ENCODE results near the gene PRPF6.

GRCh38 chr20:63934271-63935068 is 46.5 kb upstream of the PRPF6 start:
- no peak for TF ChIP-seq CTCF (IDR thresholded peaks at IDR 0.05; ENCODE audit: poor library complexity, severe bottlenecking)
- TF ChIP-seq EZH2 (IDR thresholded peaks at IDR 0.05; ENCODE audit: borderline replicate concordance, insufficient read depth, low read length, poor library complexity, severe bottlenecking) = no peak
- TF ChIP-seq TAF1 (IDR thresholded peaks at IDR 0.05; ENCODE audit: low read depth) = no peak
- TF ChIP-seq MXI1 (conservative IDR thresholded peaks at IDR 0.05; ENCODE audit: poor library complexity, severe bottlenecking) = no peak
- no peak for TF ChIP-seq POLR2AphosphoS5 (IDR thresholded peaks at IDR 0.05)
- TF ChIP-seq RAD21 (conservative IDR thresholded peaks at IDR 0.05) = no peak
